Measurements from ENCODE around the gene LGALS13.

DNA sequence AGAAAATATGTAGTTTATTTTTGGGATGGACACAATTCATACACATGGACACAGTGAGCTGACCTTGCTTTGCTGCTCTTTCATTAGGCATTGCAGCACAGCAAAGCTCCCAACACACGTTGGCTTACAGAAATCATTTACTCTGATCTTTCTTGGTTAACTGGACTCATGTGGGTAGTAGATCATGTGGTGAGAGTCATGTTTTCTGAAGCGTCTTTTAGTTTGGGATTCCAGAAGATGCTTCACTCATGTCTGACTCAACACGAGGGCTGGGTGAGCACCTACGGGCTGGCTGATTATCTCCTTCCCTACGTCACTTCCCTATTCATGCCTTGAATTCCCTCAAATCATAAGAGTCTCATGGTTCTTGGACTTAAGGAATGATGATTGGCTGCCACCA lies 41.3 kb downstream of the LGALS13 start:
- TF ChIP-seq SIN3A (IDR thresholded peaks at IDR 0.05; ENCODE audit: borderline replicate concordance, insufficient read depth, low read length): no peak
- TF ChIP-seq, protein P1, sequence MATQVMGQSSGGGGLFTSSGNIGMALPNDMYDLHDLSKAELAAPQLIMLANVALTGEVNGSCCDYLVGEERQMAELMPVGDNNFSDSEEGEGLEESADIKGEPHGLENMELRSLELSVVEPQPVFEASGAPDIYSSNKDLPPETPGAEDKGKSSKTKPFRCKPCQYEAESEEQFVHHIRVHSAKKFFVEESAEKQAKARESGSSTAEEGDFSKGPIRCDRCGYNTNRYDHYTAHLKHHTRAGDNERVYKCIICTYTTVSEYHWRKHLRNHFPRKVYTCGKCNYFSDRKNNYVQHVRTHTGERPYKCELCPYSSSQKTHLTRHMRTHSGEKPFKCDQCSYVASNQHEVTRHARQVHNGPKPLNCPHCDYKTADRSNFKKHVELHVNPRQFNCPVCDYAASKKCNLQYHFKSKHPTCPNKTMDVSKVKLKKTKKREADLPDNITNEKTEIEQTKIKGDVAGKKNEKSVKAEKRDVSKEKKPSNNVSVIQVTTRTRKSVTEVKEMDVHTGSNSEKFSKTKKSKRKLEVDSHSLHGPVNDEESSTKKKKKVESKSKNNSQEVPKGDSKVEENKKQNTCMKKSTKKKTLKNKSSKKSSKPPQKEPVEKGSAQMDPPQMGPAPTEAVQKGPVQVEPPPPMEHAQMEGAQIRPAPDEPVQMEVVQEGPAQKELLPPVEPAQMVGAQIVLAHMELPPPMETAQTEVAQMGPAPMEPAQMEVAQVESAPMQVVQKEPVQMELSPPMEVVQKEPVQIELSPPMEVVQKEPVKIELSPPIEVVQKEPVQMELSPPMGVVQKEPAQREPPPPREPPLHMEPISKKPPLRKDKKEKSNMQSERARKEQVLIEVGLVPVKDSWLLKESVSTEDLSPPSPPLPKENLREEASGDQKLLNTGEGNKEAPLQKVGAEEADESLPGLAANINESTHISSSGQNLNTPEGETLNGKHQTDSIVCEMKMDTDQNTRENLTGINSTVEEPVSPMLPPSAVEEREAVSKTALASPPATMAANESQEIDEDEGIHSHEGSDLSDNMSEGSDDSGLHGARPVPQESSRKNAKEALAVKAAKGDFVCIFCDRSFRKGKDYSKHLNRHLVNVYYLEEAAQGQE (IDR thresholded peaks at IDR 0.05; ENCODE audit: insufficient read depth in 1 of 2, low read depth in 2 of 2, low read length in 2 of 2): no peak

All from PFSK-1 (cell line).